NCI-H524 (cell line): ENCODE data around the gene COL11A2.

Experiments used
- DNase-seq, 2 experiments: peaks; one replicate each; lab custom pipeline; 2025; lab: John Stamatoyannopoulos, UW

The COL11A2 gene

GRCh38 chr6:33171880-33172687, 20.2 kb downstream of the COL11A2 start:
- no peak for DNase-seq

DNA sequence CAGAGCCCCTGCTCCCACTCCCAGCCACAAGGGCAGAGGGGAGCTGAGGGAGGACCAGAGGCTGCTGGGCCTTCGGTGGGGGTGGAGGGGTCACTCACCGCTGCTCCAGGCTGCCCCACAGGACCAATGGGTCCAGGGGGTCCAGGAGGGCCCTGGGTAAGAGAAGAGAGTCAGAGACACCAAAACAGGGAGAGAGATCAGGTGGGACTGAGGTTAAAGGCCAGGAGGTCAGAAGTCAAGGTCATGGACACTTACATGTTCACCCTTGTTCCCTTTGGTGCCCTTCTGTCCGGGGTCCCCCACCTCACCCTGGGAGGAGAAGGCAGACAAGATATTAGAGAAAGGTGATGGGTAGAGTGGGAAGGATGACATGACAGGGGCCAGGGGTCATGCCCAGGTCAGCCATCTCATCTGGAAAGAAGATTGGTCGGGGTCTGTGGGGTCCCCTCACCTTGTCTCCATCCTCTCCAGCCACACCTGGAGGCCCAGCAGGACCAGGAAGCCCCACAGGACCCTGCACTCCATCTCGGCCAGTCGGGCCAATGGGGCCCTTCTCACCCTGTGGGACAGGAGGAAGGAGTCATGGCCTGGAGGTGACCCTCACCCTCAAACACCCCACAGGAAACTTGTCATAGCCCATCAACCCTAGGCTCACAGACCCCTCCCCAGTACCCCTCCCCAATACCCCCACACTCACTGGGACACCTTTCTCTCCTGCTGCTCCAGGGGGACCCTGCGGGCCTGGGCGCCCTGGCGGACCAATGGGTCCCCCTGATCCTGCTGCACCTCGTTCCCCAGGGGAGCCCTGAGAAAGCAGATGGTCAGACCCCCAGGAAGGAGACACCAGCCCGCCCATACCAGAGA, 21.0 kb downstream of the COL11A2 start:
- no peak for DNase-seq

DNA sequence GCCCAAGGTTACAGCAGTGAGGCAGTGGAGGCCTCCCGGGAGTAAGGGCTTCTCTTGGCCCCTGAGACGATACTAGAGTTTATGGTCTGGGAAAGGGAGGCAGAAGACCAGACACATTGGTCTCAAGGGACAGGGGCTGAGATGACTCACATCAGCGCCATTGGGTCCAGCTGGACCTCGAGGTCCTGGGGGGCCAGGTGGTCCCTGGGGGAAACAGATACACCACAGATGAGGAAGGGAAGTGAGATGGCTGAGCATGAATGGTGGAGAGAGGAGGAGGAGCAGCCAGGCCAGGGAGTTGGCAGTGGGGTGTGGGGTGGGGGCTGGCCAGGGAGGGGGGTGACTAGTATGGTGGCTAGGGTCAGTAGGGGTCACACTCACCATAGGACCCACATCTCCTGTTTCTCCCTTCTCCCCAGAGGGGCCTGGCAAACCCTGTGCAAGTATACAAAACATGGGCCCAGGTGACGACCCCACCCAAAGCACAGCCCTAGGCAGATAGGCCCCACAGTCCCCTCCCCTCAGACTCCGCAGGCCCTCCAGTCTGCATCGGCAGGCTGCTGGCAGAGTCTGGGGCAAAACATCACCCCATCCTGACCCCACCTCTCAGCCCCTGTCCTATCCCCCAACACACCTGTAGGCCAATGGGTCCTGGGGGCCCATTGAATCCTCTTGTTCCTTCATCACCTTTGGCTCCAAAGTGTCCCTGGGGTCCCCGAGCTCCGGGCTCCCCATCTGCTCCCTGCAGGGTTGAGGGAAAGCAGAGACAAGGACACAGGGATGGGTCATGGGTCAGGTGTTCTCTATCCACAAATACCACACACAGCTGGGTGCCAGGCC, 21.9 kb downstream of the COL11A2 start:
- no peak for DNase-seq

DNA sequence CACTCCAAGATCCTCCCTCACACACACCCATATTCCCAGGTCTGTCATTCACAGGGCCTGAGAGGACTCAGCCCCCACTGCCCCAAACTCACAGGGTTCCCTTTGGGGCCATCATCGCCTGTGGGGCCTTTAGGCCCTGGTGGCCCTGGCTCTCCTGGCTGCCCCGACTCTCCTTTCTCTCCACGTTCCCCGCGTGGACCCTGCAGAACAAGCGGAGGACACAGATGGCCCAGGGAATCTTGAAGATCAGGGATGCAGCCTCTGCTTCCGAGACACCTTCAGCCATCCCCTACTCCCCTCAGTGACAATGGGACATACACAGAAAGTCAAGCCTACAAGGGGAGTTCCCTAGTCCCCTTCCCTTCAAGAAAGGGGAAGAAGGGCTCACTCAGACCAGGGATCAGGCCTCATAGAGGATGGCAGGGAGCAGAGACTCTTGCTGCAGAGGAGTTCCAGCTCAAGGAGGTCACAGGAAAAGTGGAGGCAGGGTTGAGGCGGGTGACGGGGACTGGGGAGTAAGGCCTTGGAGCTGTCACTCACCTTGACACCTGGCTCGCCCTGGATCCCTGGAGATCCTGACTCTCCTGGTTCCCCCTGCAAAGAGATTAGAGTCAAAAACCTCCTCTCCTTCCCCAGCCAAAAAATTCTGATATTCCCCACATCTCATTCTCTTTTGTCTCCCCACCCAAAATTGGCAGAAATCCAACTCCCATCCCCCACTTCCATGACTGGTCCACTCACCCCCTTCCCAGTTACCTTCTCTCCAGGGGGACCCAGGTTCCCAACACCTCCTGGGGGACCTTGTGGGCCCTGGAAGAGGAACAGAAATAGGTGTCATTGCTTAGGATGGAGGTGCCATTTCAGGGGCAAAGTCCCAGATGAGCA, 22.7 kb downstream of the COL11A2 start:
- no peak for DNase-seq

DNA sequence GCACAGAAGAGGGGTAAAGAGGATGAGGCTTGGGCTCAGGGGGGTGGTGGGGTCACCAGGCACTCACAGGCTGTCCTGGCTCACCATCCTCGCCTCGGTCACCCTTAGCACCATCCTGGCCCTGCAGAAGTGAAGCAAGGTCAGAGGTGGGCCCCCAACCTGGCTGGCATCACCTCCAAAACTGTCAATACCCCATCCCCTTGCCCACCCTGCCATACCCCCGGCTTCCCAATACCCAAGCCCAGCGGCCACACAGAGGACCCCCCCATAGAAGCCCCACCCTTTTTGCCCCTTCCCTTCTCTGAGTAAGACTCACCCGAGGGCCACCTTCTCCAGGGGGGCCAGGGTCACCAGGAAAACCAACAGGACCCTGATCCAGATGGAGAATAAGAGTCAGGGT, 23.6 kb downstream of the COL11A2 start:
- DNase-seq = no peak

- DNase-seq = no peak
Observed at GRCh38 chr6:33168284-33168601, 24.0 kb downstream of the COL11A2 start.

DNA sequence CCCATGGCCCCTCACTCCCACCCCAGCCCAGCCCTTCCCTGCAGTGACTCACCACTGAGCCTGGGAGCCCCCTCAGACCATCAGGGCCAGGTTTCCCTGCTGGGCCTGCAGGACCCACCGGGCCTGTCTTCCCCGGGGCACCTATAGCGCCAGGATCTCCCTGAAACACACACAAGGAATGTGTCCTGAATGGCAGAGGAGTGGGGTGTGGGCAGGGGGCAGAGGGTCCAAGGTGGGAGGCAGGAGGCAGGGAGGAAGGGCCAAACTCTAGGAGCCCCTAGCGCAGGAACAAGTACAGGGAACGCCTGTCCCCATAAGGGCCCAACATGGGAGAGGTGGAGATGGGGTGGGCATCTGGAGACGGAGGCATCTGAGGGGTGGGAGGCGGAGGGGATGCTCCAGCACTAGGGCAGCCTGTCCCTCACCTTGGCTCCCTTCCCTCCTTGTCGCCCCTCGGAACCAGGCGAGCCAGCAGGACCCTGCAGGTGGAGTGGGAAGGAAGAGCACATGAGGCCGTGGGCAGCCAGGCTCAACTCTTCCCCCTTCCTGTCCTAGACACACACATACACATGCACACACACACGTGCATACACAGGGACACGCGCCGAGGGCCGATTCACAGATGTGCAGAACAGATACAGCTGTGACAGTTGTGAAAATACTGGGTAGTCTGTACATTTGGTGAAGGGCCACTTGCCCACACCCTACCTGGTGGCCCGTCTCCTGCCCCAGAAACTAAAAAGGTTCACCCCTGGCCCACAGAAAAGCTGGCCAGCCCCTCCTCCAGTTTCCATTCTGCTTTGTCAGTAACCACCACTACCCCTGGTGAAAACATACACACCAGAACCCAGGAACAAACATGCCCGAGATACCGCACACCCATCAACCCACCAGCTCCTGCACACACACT, 24.6 kb downstream of the COL11A2 start:
- DNase-seq = no peak

GRCh38 chr6:33166811-33167210, 25.5 kb downstream of the COL11A2 start:
- DNase-seq = no peak

DNA sequence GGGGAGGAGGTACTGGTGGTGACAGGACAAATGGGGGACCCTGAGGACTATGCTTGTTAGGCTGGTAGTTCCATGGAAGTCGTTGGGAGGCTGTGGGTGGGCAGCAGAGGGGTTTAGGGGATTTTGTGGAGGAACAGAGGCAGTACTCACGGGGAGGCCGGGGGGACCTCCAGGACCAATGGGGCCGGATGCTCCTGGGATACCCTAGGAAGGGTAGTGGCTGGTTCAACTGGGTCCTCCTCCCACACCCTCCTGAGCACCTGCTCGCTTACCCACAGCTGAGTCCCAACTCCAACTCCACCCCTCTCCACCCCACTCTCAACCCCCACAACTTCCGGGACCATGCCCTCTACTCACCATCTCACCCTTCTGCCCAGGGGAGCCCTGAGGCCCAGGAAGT, 25.9 kb downstream of the COL11A2 start:
- no peak for DNase-seq

DNA sequence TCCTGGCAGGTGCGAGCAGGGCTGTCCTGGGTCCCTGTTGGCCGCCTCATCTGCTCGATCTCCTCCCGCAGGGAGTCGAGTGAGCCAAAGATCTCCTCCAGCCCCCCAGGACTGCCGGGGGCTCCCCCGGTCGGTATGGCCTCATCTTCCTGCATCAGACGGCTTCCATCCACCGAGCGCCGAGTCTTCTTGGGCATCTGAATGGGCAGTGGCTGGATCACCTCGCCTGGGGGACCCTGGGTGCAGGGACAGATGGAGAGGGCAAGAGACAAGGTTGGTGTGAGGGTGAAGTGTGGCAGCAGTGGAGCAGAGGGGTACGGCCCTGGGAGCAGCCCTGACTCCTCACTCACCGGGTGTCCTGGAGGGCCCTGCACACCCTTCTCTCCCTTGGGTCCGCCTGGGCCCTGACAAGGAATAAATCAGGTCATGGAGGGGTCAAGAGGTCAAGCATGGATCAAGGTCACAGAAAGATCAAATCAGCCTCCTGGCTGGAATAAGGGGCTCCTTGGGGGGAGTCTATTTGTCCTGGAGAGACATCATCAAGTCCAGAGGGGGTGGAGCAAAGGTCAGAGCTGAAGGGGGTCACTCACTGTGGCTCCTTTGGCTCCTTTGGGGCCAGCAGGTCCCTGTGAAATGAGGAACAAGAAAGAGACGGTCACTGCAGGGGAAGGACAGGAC, 26.5 kb downstream of the COL11A2 start:
- no peak for DNase-seq

DNA sequence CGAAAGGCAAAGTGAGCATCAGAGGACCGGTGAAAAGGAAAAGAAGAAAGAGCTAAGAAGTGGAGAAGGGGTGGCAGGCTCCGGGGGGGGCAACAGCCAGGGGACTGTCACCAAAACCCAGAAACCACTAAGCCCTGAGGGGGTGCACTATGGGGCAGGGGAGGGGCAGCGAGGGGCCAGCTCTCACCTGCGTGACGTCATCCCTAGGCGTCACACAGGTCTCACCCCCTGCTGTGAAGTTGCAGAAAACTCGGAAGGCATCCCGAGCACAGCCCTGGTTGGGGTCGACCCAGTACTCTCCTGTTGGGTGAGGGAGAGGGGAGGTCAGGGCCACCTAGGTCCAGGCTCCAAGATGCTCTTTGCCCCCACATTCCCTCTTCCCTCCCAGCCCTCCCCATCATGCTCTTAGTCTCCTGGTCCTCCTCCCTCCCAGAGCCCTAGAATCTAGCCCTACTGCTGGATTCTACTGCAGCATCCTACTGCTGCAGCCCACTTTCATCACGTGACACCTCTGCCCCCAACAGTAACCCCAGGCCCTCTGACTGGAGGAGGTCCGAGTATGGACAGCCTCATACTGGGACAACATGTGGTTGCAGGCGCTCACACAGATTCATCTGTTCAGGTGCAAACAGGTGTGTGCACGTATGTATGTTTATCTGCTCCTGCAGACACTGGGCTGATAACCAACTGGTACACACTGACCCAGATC, 27.4 kb downstream of the COL11A2 start:
- DNase-seq = no peak

DNA sequence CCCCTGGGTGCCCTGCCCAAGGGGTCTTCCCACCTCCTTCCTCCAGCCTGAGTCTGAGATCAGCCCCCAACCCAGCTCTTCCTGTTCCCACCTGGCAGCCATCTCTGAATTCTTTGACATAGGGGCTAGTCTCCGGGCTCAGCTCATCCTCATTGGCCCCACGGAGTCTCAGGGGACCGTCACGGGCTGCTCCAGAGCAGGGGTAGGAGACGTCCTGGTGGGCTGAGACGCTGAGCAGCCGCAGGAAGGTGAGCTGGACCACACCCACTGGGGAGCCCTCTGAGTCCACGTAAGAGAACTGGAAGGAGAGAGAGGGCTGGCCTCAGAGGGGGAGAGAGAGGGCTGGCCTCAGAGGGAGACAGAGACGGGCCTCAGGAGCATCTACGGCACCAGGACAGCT, 28.1 kb downstream of the COL11A2 start:
- no peak for DNase-seq

- no peak for DNase-seq
Observed at GRCh38 chr6:33163540-33163939, 28.7 kb downstream of the COL11A2 start.

GRCh38 chr6:33161354-33162331, 30.6 kb downstream of the COL11A2 start:
- peak; percentile 6 to 50 for DNase-seq

- DNase-seq = peak in 1 of 2 experiments; percentile 1
Observed at GRCh38 chr6:33160728-33161344, 31.4 kb downstream of the COL11A2 start.

DNA sequence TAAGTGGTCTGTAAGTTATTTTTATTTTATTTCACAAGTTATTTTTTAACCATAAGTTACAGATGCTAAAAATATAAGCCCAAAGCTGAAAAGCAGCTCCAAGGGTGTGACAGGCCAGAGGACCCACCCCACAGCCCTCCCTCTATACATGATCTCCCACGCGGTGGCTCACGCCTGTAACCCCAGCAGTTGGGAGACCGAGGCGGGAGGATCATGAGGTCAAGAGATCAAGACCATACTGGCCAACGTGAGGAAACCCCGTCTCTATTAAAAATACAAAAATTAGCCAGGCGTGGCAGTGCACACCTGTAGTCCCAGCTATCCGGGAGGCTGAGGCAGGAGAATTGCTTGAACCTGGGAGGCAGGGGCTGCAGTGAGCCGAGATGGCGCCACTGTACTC, 32.2 kb downstream of the COL11A2 start:
- no peak for DNase-seq

GRCh38 chr6:33156964-33157363, 35.3 kb downstream of the COL11A2 start:
- no peak for DNase-seq
